Neural progenitor cell (in vitro differentiated cells): Measurements from ENCODE around the gene CLSTN2. TPM values are rescaled to one million over a fixed set of nuclear protein-coding genes. Genes with fewer than 3 reads are reported as not detected.
A peak's percentile ranks its signal among the peaks of the same experiment; 100 is the strongest.

Experiments
- DNase-seq: peaks from one replicate; pipeline ENCODE4 v3.0.0-alpha.2; 2016; ENCODE audit warnings: low spot score
- H2AFZ ChIP-seq: fragments of 200-600 bp; sonication (generic); replicated peaks from 2 replicates; pipeline ENCODE4 v1.6.1; 2016; ENCODE audit warnings: antibody characterized with exemption
- H3F3A ChIP-seq: fragments of 200-600 bp; sonication (generic); 2 replicates; pipeline ENCODE4 v1.6.1; 2016; ENCODE audit warnings: antibody characterized with exemption, low read depth
- H3K27ac ChIP-seq: fragments of 200-600 bp; sonication (generic); 2 replicates; pipeline ENCODE4 v1.5.1; 2016; ENCODE audit warnings: mild to moderate bottlenecking
- H3K27me3 ChIP-seq: fragments of 200-600 bp; sonication (generic); 2 replicates; pipeline ENCODE4 v1.6.1; 2016; ENCODE audit warnings: mild to moderate bottlenecking, moderate library complexity
- H3K36me3 ChIP-seq: fragments of 200-600 bp; sonication (generic); 2 replicates; pipeline ENCODE4 v1.5.1; 2016
- H3K4me1 ChIP-seq: fragments of 200-600 bp; sonication (generic); 2 replicates; pipeline ENCODE4 v1.6.1; 2016; ENCODE audit warnings: mixed run types
- H3K4me2 ChIP-seq: fragments of 200-600 bp; sonication (generic); 2 replicates; pipeline ENCODE4 v1.6.1; 2016
- H3K4me3 ChIP-seq: fragments of 200-600 bp; sonication (generic); 2 replicates; pipeline ENCODE4 v1.5.1; 2016
- H3K79me2 ChIP-seq: fragments of 200-600 bp; sonication (generic); 2 replicates; pipeline ENCODE4 v1.6.1; 2016; ENCODE audit warnings: low read depth
- H3K9ac ChIP-seq: fragments of 200-600 bp; sonication (generic); 2 replicates; pipeline ENCODE4 v1.6.1; 2016
- H3K9me3 ChIP-seq: fragments of 200-600 bp; sonication (generic); 2 replicates; pipeline ENCODE4 v1.5.1; 2016; ENCODE audit warnings: low read depth
- H4K20me1 ChIP-seq: fragments of 200-600 bp; sonication (generic); 2 replicates; pipeline ENCODE4 v1.6.1; 2016; ENCODE audit warnings: low read depth
- H3K27ac Mint-ChIP-seq: 3 replicates; pipeline ENCODE4 v1.8.0; 2021; ENCODE audit warnings: mixed read lengths
- H3K27me3 Mint-ChIP-seq: 2 replicates; pipeline ENCODE4 v1.8.0; 2022; ENCODE audit warnings: low read depth, mild to moderate bottlenecking, inconsistent platforms, moderate library complexity, mixed read lengths; ENCODE audit not compliant: insufficient read depth
- H3K36me3 Mint-ChIP-seq: 3 replicates; pipeline ENCODE4 v1.8.0; 2021; ENCODE audit warnings: mixed read lengths
- H3K4me1 Mint-ChIP-seq: 3 replicates; pipeline ENCODE4 v1.8.0; 2021; ENCODE audit warnings: mixed read lengths
- H3K4me3 Mint-ChIP-seq: 3 replicates; pipeline ENCODE4 v1.8.0; 2021; ENCODE audit warnings: mild to moderate bottlenecking, moderate library complexity, mixed read lengths
- H3K9me3 Mint-ChIP-seq: 3 replicates; pipeline ENCODE4 v1.8.0; 2020; ENCODE audit warnings: mixed read lengths
- EZH2 ChIP-seq: fragments of 200-600 bp; sonication (generic); IDR thresholded peaks from 2 replicates; pipeline ENCODE4 v1.6.1; 2017; ENCODE audit warnings: antibody characterized with exemption, mild to moderate bottlenecking, moderate library complexity
- EZH2phosphoT487 ChIP-seq: fragments of 200-600 bp; sonication (generic); IDR thresholded peaks from 2 replicates; pipeline ENCODE4 v1.6.1; 2017; ENCODE audit warnings: antibody characterized with exemption
- total RNA-seq: library from RNA; depleted of rRNA; stranded (reverse); fragments of >200 nt; gene quantifications from 2 replicates; pipeline ENCODE4 v1.2.3, GENCODE V29; 2015; ENCODE audit warnings: low replicate concordance
- TF ChIP-seq, protein P1 (sequence below): fragments of 200-600 bp; sonication (generic); IDR thresholded peaks from 2 replicates; pipeline ENCODE4 v1.5.1; 2017; ENCODE audit warnings: antibody characterized with exemption, mild to moderate bottlenecking

The CLSTN2 gene
- total RNA-seq, 1 donor from 2014 or later, result 0.22 TPM

DNA sequence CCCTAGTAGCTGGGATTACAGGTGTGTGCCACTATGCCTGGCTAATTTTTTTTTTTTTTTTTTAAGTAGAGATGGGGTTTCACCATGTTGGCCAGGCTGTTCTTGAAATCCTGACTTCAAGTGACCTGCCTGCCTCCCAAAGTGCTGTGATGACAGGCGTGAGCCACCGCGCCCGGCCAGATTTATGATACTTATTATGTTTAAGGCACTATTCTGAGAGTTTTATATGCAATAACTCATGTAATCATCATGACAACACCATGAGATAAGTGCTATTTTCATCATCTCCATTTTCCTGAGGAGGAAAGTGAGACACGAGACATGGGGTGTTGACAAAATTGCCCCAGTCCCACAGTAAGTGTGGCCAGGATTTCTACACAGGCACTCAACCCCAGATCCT is 376.4 kb downstream of the CLSTN2 start:
- Histone ChIP-seq H3K4me2 (no peak overlapping the region), H3K9me3 (no peaks in the 10 kb centered on the region), H2AFZ (no peak overlapping the region), H3F3A (no peaks in the 10 kb centered on the region), H4K20me1 (no peaks in the 10 kb centered on the region), H3K4me1 (peaks cover 8% of the 10 kb centered on the region), H3K4me3 (no peak overlapping the region), H3K27me3 (no peaks in the 10 kb centered on the region), H3K36me3 (no peaks in the 10 kb centered on the region), H3K79me2 (no peaks in the 10 kb centered on the region), H3K9ac (no peak overlapping the region), H3K27ac (no peak overlapping the region)
- H3K27ac Mint-ChIP-seq, result no peak overlapping the region
- H3K4me1 Mint-ChIP-seq, result peaks cover 2% of the 10 kb centered on the region
- no peaks in the 10 kb centered on the region for H3K9me3 Mint-ChIP-seq
- H3K36me3 Mint-ChIP-seq, result no peaks in the 10 kb centered on the region
- no peak for DNase-seq
- peaks cover 4% of the 10 kb centered on the region for H3K27me3 Mint-ChIP-seq
- TF ChIP-seq EZH2phosphoT487 (no peak), EZH2 (no peak)
- TF ChIP-seq, protein P1, sequence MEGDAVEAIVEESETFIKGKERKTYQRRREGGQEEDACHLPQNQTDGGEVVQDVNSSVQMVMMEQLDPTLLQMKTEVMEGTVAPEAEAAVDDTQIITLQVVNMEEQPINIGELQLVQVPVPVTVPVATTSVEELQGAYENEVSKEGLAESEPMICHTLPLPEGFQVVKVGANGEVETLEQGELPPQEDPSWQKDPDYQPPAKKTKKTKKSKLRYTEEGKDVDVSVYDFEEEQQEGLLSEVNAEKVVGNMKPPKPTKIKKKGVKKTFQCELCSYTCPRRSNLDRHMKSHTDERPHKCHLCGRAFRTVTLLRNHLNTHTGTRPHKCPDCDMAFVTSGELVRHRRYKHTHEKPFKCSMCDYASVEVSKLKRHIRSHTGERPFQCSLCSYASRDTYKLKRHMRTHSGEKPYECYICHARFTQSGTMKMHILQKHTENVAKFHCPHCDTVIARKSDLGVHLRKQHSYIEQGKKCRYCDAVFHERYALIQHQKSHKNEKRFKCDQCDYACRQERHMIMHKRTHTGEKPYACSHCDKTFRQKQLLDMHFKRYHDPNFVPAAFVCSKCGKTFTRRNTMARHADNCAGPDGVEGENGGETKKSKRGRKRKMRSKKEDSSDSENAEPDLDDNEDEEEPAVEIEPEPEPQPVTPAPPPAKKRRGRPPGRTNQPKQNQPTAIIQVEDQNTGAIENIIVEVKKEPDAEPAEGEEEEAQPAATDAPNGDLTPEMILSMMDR, result no peak
- H3K4me3 Mint-ChIP-seq, result no peak overlapping the region

DNA sequence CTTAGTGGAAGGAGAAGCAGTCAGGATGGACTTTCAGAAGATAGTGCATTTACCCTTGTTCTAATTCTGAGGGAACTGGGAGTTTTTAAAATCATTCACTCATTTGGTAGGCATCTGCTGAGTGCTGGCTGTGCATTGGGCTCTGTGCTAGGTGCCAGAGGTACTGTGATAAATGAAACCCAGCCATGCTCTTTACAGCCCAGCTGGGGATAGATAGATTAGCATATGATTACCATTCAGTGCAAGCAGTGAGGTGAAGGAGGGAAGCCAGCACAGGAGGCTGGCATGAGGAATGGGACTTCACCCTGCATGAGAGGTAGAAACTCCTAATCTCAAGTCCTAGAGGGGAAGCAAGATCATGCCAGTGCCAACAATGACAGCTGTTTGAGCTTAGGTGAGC is 381.0 kb downstream of the CLSTN2 start:
- Mint-ChIP-seq H3K27me3 (peaks cover 2% of the 10 kb centered on the region), H3K9me3 (no peaks in the 10 kb centered on the region), H3K4me1 (peaks cover 4% of the 10 kb centered on the region), H3K4me3 (no peak overlapping the region), H3K27ac (no peak overlapping the region), H3K36me3 (no peaks in the 10 kb centered on the region)
- H4K20me1 ChIP-seq, result no peaks in the 10 kb centered on the region
- H2AFZ ChIP-seq, result no peak overlapping the region
- H3K9me3 ChIP-seq, result no peaks in the 10 kb centered on the region
- no peak for TF ChIP-seq EZH2phosphoT487
- TF ChIP-seq EZH2, result no peak
- TF ChIP-seq, protein P1, result no peak
- H3K4me3 ChIP-seq, result no peak overlapping the region
- peak; percentile 7 for DNase-seq
- H3K4me1 ChIP-seq, result peaks cover 8% of the 10 kb centered on the region
- no peaks in the 10 kb centered on the region for H3K36me3 ChIP-seq
- no peak overlapping the region for H3K9ac ChIP-seq
- H3K27ac ChIP-seq, result no peak overlapping the region
- no peaks in the 10 kb centered on the region for H3K27me3 ChIP-seq
- H3F3A ChIP-seq, result no peaks in the 10 kb centered on the region
- no peaks in the 10 kb centered on the region for H3K79me2 ChIP-seq
- no peak overlapping the region for H3K4me2 ChIP-seq

DNA sequence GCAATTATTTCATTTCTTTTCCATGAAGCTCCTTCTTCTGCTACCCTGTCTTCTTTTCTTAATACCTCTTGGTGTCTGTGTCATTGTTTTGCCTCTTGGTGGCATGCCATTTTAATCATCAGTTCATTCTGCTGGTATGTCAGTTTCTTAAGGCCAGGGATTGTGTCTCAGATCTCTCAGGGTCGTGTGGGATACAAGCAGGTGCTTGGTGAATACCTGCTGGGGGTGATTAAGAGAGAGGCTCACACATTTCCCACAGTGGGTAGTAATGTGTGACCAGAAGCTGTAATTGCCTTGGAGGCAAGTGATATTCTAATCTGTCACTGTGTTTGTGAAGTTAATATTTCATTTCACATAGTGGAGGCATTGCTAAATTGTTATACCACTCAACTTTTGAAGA is 381.5 kb downstream of the CLSTN2 start:
- Histone ChIP-seq H3K79me2 (no peaks in the 10 kb centered on the region), H4K20me1 (no peaks in the 10 kb centered on the region), H3K4me3 (no peak overlapping the region), H3K27ac (no peak overlapping the region), H3K9me3 (no peaks in the 10 kb centered on the region), H3K9ac (no peak overlapping the region), H3F3A (no peaks in the 10 kb centered on the region), H3K27me3 (no peaks in the 10 kb centered on the region), H3K36me3 (no peaks in the 10 kb centered on the region), H2AFZ (no peak overlapping the region), H3K4me1 (peaks cover 8% of the 10 kb centered on the region), H3K4me2 (no peak overlapping the region)
- no peak for DNase-seq
- Mint-ChIP-seq H3K36me3 (no peaks in the 10 kb centered on the region), H3K9me3 (no peaks in the 10 kb centered on the region), H3K27ac (no peak overlapping the region), H3K4me1 (peaks cover 4% of the 10 kb centered on the region), H3K27me3 (peaks cover 2% of the 10 kb centered on the region), H3K4me3 (no peak overlapping the region)
- TF ChIP-seq EZH2phosphoT487 (no peak), EZH2 (no peak)
- TF ChIP-seq, protein P1, result no peak
